BJ (cell line): ENCODE results near the gene SH2D6. TPM values are rescaled to one million over a fixed set of nuclear protein-coding genes. Genes with fewer than 3 reads are reported as not detected.
A peak's percentile ranks its signal among the peaks of the same experiment; 100 is the strongest.
"Not testable (repeated sequence)": the region's sequence is repeated elsewhere in the genome, so short reads cannot be mapped to it uniquely, and the experiment has no call there.

Experiments
- CTCF ChIA-PET: fragments of 350-600 bp; formaldehyde crosslinking; extraction: SDS; loops from one replicate; lab custom pipeline; 2021; ENCODE audit warnings: antibody characterized with exemption, inconsistent platforms; lab: Yijun Ruan, JAX
- POLR2A ChIA-PET: fragments of 300-600 bp; sonication (Branson Sonifier 250); formaldehyde crosslinking; extraction: SDS; loops from one replicate; lab custom pipeline; 2021; ENCODE audit warnings: antibody characterized with exemption; lab: Charles Lee
- DNase-seq: peaks from one replicate; pipeline ENCODE4 v3.0.0-alpha.2; 2011; ENCODE audit warnings: low read depth
- H3K27me3 ChIP-seq: 2 replicates; pipeline ENCODE4 v1.6.0; 2011; ENCODE audit warnings: low read length; ENCODE audit not compliant: control insufficient read depth, insufficient read depth
- H3K36me3 ChIP-seq: 2 replicates; pipeline ENCODE4 v1.5.1; 2011; ENCODE audit warnings: low read length; ENCODE audit not compliant: control insufficient read depth, insufficient read depth
- H3K4me3 ChIP-seq: 2 replicates; pipeline ENCODE4 v1.5.1; 2011; ENCODE audit warnings: low read depth, mild to moderate bottlenecking, control low read depth, low read length
- CTCF ChIP-seq: IDR thresholded peaks from 2 replicates; pipeline ENCODE4 v1.5.1; 2011; ENCODE audit warnings: low read depth, mild to moderate bottlenecking, control low read depth, inconsistent platforms, low read length, moderate library complexity; ENCODE audit not compliant: insufficient read depth
- polyA plus RNA-seq: library from polyadenylated mRNA; depleted of rRNA; stranded (reverse); fragments of >200 nt; gene quantifications from 2 replicates; pipeline ENCODE4 v1.2.3, GENCODE V29; 2011

Gene SH2D6
- polyA plus RNA-seq, 1 experiment: 0.18 TPM

- Histone ChIP-seq H3K36me3 (peaks cover 3% of the 10 kb centered on the region), H3K27me3 (no peaks in the 10 kb centered on the region), H3K4me3 (no peak overlapping the region)
- POLR2A ChIA-PET: no interaction called here
- CTCF ChIA-PET: interaction anchor here (0.5 to 1.3 kb wide), 4 partner anchors 10 to 176 kb away, joined by 3 read pairs; no protein-coding TSS in a partner anchor
- TF ChIP-seq CTCF: no peak
- peak; percentile 66 for DNase-seq
Measured at GRCh38 chr2:85376291-85377065, 42.0 kb upstream of the SH2D6 start.

- Histone ChIP-seq H3K4me3 (no peak overlapping the region), H3K36me3 (peaks cover 3% of the 10 kb centered on the region), H3K27me3 (no peaks in the 10 kb centered on the region)
- CTCF ChIA-PET: interaction anchor here (0.5 to 1.3 kb wide), 3 partner anchors 12 to 175 kb away, joined by 3 read pairs; no protein-coding TSS in a partner anchor
- DNase-seq: no peak
- TF ChIP-seq CTCF: no peak
- POLR2A ChIA-PET: no interaction called here
Measured at GRCh38 chr2:85377083-85377482, 41.4 kb upstream of the SH2D6 start.

GRCh38 chr2:85378257-85378656, 40.3 kb upstream of the SH2D6 start:
- H3K4me3 ChIP-seq: no peak overlapping the region
- CTCF ChIA-PET: no interaction called here
- H3K27me3 ChIP-seq: no peaks in the 10 kb centered on the region
- no peak for TF ChIP-seq CTCF
- peaks cover 3% of the 10 kb centered on the region for H3K36me3 ChIP-seq
- POLR2A ChIA-PET: no interaction called here
- DNase-seq: no peak

- CTCF ChIA-PET: no interaction called here
- peaks cover 6% of the 10 kb centered on the region for H3K36me3 ChIP-seq
- POLR2A ChIA-PET: no interaction called here
Measured at GRCh38 chr2:85380048-85380447, 38.5 kb upstream of the SH2D6 start.

GRCh38 chr2:85383151-85383550, 35.4 kb upstream of the SH2D6 start:
- POLR2A ChIA-PET, DNase-seq, H3K36me3 ChIP-seq, H3K4me3 ChIP-seq, H3K27me3 ChIP-seq: not testable (repeated sequence)
- CTCF ChIA-PET: interaction anchor here (0.8 to 1.8 kb wide), 2 partner anchors 9 to 10 kb away, joined by 3 to 8 read pairs; no protein-coding TSS in a partner anchor

More at GRCh38 chr2:85380048-85380447, 38.5 kb upstream of the SH2D6 start:
- TF ChIP-seq CTCF: no peak
- no peak for DNase-seq
- Histone ChIP-seq H3K27me3 (no peaks in the 10 kb centered on the region), H3K4me3 (no peak overlapping the region)
